Panc1 (cell line): Measurements from ENCODE around the gene CERKL. TPM values are rescaled to one million over a fixed set of nuclear protein-coding genes. Genes with fewer than 3 reads are reported as not detected.

ENCODE experiments used
- ATAC-seq: fragments of 200-7000 bp; cut with Tn5 transposase; 2 replicates; pipeline ENCODE4 v1.9.1; 2020; ENCODE audit warnings: mild to moderate bottlenecking, moderate library complexity
- BruUV-seq: library from RNA; stranded (reverse); fragments of 400-500 nt; replicated peaks from 2 replicates; lab custom pipeline; 2021; lab: Mats Ljungman, UMichigan
- CTCF ChIA-PET: fragments of 300-600 bp; sonication (Branson Sonifier 250); formaldehyde crosslinking; loops from one replicate; lab custom pipeline; 2022; ENCODE audit warnings: antibody characterized with exemption; lab: Charles Lee
- POLR2A ChIA-PET: fragments of 300-600 bp; sonication (Branson Sonifier 250); formaldehyde crosslinking; loops from one replicate; lab custom pipeline; 2022; ENCODE audit warnings: antibody characterized with exemption; lab: Charles Lee
- DNase-seq: peaks from one replicate; pipeline ENCODE4 v3.0.0-alpha.2; 2010; ENCODE audit warnings: low read depth, low spot score
- H3K27ac ChIP-seq: 2 replicates; pipeline ENCODE4 v1.5.1; 2011; ENCODE audit warnings: mild to moderate bottlenecking, low read length, inconsistent platforms
- H3K27me3 ChIP-seq: fragments of 200-500 bp; sonication (Bioruptor generic); 2 replicates; pipeline ENCODE4 v1.6.0; 2014; ENCODE audit warnings: low read length, inconsistent platforms; ENCODE audit not compliant: control insufficient read depth, insufficient read depth
- H3K36me3 ChIP-seq: fragments of 200-500 bp; sonication (Bioruptor generic); 2 replicates; pipeline ENCODE4 v1.5.1; 2014; ENCODE audit warnings: inconsistent platforms, mild to moderate bottlenecking, low read length, moderate library complexity; ENCODE audit not compliant: control insufficient read depth, insufficient read depth
- H3K4me1 ChIP-seq: 2 replicates; pipeline ENCODE4 v1.5.1; 2011; ENCODE audit warnings: inconsistent platforms, mild to moderate bottlenecking, low read length, moderate library complexity; ENCODE audit not compliant: control insufficient read depth, insufficient read depth
- H3K4me3 ChIP-seq, 2 experiments: 2 replicates each; pipeline ENCODE4 v1.5.1; 2011 to 2012; ENCODE audit warnings: low read depth in 2 of 2, low read length in 2 of 2, mild to moderate bottlenecking in 2 of 2, inconsistent platforms in 1 of 2, moderate library complexity in 1 of 2
- H3K9me3 ChIP-seq: fragments of 200-500 bp; sonication (Bioruptor generic); 2 replicates; pipeline ENCODE4 v1.5.1; 2014; ENCODE audit warnings: low read depth, mild to moderate bottlenecking, inconsistent platforms, low read length, moderate library complexity; ENCODE audit not compliant: control insufficient read depth, insufficient read depth
- POLR2AphosphoS5 ChIP-seq: IDR thresholded peaks from 2 replicates; pipeline ENCODE4 v1.6.1; 2012; ENCODE audit warnings: mild to moderate bottlenecking, low read depth, low read length, moderate library complexity
- SIN3A ChIP-seq: IDR thresholded peaks from 2 replicates; pipeline ENCODE4 v1.6.1; 2012; ENCODE audit warnings: low read depth, mild to moderate bottlenecking, low read length, moderate library complexity, borderline replicate concordance; ENCODE audit not compliant: insufficient read depth
- TCF7L2 ChIP-seq: IDR thresholded peaks from 2 replicates; pipeline ENCODE4 v1.6.1; 2011; ENCODE audit warnings: mild to moderate bottlenecking, low read depth, low read length, inconsistent platforms
- in situ Hi-C: cut with HindIII; loops from 2 replicates; pipeline ENCODE4 v1.10.0; 2016; ENCODE audit warnings: low sequenced_read_pairs, low pct_unique_long_range_greater_than_20kb
- intact Hi-C: fragments of 100-400 bp; cut with micrococcal nuclease; formaldehyde crosslinking; loops from one replicate; pipeline ENCODE4 v1.10.0; 2022; ENCODE audit not compliant: unreplicated experiment
- total RNA-seq: library from RNA; stranded (reverse); gene quantifications from one replicate; pipeline ENCODE4 v1.2.1, GENCODE V29; 2021; ENCODE audit not compliant: unreplicated experiment
- TF ChIP-seq, protein P1 (sequence below): fragments of 450-650 bp; IDR thresholded peaks from 2 replicates; pipeline ENCODE4 v1.5.1; 2017; ENCODE audit warnings: mild to moderate bottlenecking
- TF ChIP-seq, protein P2 (sequence below), 2 experiments: IDR thresholded peaks; 2 replicates each; pipeline ENCODE4 v1.6.1; 2011 to 2012; ENCODE audit warnings: low read depth in 2 of 2, control low read depth in 1 of 2, low read length in 1 of 2, mild to moderate bottlenecking in 1 of 2, moderate library complexity in 1 of 2; ENCODE audit not compliant: insufficient read depth in 1 of 2

The CERKL gene
- total RNA-seq, 1 experiment from 2014 or later: 0.87 TPM

DNA sequence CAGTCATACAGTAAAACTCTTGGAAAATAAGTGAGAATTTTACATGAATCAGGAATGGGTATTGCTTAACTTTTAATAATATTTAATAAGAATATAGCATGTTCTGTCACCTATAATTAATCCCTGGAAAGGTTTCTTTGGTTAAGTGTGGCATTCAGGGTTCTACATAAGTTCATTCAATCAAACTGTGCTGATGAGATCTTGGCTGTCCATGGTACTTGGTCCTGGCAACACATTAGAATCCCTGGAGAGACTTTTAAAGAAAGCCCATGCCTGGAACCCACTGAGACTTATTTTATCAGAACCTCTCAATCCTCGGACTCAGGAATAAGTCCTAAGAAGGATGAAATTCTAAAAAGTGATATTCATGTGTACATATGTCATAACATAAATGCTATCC is 60.3 kb downstream of the CERKL start:
- TF ChIP-seq, protein P1, sequence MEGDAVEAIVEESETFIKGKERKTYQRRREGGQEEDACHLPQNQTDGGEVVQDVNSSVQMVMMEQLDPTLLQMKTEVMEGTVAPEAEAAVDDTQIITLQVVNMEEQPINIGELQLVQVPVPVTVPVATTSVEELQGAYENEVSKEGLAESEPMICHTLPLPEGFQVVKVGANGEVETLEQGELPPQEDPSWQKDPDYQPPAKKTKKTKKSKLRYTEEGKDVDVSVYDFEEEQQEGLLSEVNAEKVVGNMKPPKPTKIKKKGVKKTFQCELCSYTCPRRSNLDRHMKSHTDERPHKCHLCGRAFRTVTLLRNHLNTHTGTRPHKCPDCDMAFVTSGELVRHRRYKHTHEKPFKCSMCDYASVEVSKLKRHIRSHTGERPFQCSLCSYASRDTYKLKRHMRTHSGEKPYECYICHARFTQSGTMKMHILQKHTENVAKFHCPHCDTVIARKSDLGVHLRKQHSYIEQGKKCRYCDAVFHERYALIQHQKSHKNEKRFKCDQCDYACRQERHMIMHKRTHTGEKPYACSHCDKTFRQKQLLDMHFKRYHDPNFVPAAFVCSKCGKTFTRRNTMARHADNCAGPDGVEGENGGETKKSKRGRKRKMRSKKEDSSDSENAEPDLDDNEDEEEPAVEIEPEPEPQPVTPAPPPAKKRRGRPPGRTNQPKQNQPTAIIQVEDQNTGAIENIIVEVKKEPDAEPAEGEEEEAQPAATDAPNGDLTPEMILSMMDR: no peak
- TF ChIP-seq POLR2AphosphoS5 (no peak), SIN3A (no peak), TCF7L2 (no peak)
- TF ChIP-seq, protein P2, sequence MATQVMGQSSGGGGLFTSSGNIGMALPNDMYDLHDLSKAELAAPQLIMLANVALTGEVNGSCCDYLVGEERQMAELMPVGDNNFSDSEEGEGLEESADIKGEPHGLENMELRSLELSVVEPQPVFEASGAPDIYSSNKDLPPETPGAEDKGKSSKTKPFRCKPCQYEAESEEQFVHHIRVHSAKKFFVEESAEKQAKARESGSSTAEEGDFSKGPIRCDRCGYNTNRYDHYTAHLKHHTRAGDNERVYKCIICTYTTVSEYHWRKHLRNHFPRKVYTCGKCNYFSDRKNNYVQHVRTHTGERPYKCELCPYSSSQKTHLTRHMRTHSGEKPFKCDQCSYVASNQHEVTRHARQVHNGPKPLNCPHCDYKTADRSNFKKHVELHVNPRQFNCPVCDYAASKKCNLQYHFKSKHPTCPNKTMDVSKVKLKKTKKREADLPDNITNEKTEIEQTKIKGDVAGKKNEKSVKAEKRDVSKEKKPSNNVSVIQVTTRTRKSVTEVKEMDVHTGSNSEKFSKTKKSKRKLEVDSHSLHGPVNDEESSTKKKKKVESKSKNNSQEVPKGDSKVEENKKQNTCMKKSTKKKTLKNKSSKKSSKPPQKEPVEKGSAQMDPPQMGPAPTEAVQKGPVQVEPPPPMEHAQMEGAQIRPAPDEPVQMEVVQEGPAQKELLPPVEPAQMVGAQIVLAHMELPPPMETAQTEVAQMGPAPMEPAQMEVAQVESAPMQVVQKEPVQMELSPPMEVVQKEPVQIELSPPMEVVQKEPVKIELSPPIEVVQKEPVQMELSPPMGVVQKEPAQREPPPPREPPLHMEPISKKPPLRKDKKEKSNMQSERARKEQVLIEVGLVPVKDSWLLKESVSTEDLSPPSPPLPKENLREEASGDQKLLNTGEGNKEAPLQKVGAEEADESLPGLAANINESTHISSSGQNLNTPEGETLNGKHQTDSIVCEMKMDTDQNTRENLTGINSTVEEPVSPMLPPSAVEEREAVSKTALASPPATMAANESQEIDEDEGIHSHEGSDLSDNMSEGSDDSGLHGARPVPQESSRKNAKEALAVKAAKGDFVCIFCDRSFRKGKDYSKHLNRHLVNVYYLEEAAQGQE (IDR thresholded peaks at IDR 0.05; ENCODE audit: insufficient read depth in 1 of 2, low read depth in 2 of 2, low read length in 1 of 2): peak in 1 of 2 experiments; percentile 51; a peak in 1 of 4 replicates
- POLR2A ChIA-PET: no interaction called here
- CTCF ChIA-PET: no interaction called here
- Histone ChIP-seq H3K4me1 (no peaks in the 10 kb centered on the region), H3K36me3 (no peaks in the 10 kb centered on the region), H3K4me3 (no peak overlapping the region), H3K9me3 (no peaks in the 10 kb centered on the region), H3K27ac (no peak overlapping the region), H3K27me3 (no peaks in the 10 kb centered on the region)
- ATAC-seq (no peak), DNase-seq (no peak)
- in situ Hi-C loops (no loop called here), intact Hi-C loops (no loop called here)
- no TSS peak for BruUV-seq

DNA sequence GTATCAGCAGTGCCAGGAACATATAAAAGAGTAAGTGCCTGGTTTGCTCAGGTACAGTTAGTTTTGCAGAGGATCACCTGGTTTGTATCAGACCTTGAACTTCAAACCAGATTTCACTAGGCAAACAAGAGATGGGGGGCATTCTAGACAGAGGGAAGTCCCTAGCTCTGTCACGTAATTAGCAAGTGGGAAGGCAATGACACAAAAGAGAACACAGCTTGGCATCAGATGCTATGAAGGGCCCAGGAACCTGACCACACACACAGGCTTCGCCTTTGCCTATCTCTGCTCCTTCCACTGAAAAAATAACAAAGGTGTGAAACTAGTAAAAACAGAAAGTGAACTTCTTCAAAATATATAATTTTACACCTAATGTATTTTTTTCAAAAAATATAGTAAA is 62.6 kb downstream of the CERKL start:
- H3K27ac ChIP-seq: no peak overlapping the region
- BruUV-seq: no TSS peak
- no peaks in the 10 kb centered on the region for H3K9me3 ChIP-seq
- no peaks in the 10 kb centered on the region for H3K36me3 ChIP-seq
- no peak overlapping the region for H3K4me3 ChIP-seq
- DNase-seq (no peak), ATAC-seq (no peak)
- H3K27me3 ChIP-seq: no peaks in the 10 kb centered on the region
- TF ChIP-seq, protein P1: no peak
- intact Hi-C loops: no loop called here
- in situ Hi-C loops: no loop called here
- POLR2A ChIA-PET: interaction anchor here (0.7 kb wide), 1 partner anchor 633 kb away, joined by 6 read pairs; no protein-coding TSS in a partner anchor
- no peaks in the 10 kb centered on the region for H3K4me1 ChIP-seq
- CTCF ChIA-PET: no interaction called here
